A549 (cell line): ENCODE results near the gene SKOR1.

ENCODE experiments used
- CHD4 ChIP-seq: fragments of 200-600 bp; sonication (generic); IDR thresholded peaks from 2 replicates; pipeline ENCODE4 v1.6.1; 2016; ENCODE audit warnings: antibody characterized with exemption, mild to moderate bottlenecking, borderline replicate concordance
- HDAC2 ChIP-seq: fragments of 200-600 bp; sonication (generic); IDR thresholded peaks from 2 replicates; pipeline ENCODE4 v1.6.1; 2016
- MAZ ChIP-seq: fragments of 150-350 bp; IDR thresholded peaks from 2 replicates; pipeline ENCODE4 v1.6.1; 2014; ENCODE audit warnings: antibody characterized with exemption, low read depth, low read length, borderline replicate concordance
- POLR2A ChIP-seq: IDR thresholded peaks from 2 replicates; pipeline ENCODE4 v1.6.1; 2012; ENCODE audit warnings: mild to moderate bottlenecking, low read length
- RAD21 ChIP-seq, 2 experiments: fragments of >200 bp in 1 of 2; sonication (Bioruptor Twin) in 1 of 2; formaldehyde crosslinking in 1 of 2; IDR thresholded peaks in 1 of 2; conservative IDR thresholded peaks in 1 of 2; 2 replicates in 1 of 2; 3 replicates in 1 of 2; pipeline ENCODE4 v1.6.1; 2012 to 2018; ENCODE audit warnings: inconsistent platforms in 1 of 2
- ZFP36 ChIP-seq: fragments of 450-650 bp; IDR thresholded peaks from 2 replicates; pipeline ENCODE4 v1.6.1; 2014; ENCODE audit warnings: borderline replicate concordance; ENCODE audit not compliant: partially characterized antibody
- TF ChIP-seq, protein P1 (sequence below): fragments of >200 bp; sonication (Bioruptor Twin); formaldehyde crosslinking; IDR thresholded peaks from 3 replicates; pipeline ENCODE4 v1.5.1; 2016
- TF ChIP-seq, protein P2 (sequence below): fragments of 200-600 bp; sonication (generic); IDR thresholded peaks from 2 replicates; pipeline ENCODE4 v1.6.1; 2016; ENCODE audit warnings: antibody characterized with exemption, mild to moderate bottlenecking, moderate library complexity

DNA sequence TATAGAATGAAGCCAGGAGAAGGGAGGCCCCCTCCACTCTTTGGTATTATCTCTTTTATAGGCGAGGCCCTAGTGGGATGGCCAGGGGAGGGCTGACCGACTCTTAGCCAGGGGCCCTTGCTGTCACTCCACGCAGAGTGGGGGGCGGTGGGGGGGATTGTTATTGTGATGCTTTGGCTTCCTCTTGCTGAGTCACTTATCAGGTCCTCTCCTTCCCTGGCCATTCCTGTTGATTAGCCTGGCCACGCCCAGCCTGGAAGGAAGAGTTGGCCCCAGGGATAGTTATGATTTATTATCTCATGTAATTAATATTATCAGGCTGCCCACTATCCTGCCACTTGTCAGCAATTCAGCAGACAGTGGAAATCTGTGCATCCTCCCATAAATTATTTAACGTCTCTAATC lies 25.5 kb upstream of the SKOR1 start:
- TF ChIP-seq, protein P1, sequence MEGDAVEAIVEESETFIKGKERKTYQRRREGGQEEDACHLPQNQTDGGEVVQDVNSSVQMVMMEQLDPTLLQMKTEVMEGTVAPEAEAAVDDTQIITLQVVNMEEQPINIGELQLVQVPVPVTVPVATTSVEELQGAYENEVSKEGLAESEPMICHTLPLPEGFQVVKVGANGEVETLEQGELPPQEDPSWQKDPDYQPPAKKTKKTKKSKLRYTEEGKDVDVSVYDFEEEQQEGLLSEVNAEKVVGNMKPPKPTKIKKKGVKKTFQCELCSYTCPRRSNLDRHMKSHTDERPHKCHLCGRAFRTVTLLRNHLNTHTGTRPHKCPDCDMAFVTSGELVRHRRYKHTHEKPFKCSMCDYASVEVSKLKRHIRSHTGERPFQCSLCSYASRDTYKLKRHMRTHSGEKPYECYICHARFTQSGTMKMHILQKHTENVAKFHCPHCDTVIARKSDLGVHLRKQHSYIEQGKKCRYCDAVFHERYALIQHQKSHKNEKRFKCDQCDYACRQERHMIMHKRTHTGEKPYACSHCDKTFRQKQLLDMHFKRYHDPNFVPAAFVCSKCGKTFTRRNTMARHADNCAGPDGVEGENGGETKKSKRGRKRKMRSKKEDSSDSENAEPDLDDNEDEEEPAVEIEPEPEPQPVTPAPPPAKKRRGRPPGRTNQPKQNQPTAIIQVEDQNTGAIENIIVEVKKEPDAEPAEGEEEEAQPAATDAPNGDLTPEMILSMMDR: no peak
- TF ChIP-seq POLR2A (no peak), RAD21 (conservative IDR thresholded peaks at IDR 0.05 in 1 of 2, IDR thresholded peaks at IDR 0.05 in 1 of 2) (no peak), CHD4 (no peak), ZFP36 (no peak), MAZ (no peak), HDAC2 (no peak)
- TF ChIP-seq, protein P2, sequence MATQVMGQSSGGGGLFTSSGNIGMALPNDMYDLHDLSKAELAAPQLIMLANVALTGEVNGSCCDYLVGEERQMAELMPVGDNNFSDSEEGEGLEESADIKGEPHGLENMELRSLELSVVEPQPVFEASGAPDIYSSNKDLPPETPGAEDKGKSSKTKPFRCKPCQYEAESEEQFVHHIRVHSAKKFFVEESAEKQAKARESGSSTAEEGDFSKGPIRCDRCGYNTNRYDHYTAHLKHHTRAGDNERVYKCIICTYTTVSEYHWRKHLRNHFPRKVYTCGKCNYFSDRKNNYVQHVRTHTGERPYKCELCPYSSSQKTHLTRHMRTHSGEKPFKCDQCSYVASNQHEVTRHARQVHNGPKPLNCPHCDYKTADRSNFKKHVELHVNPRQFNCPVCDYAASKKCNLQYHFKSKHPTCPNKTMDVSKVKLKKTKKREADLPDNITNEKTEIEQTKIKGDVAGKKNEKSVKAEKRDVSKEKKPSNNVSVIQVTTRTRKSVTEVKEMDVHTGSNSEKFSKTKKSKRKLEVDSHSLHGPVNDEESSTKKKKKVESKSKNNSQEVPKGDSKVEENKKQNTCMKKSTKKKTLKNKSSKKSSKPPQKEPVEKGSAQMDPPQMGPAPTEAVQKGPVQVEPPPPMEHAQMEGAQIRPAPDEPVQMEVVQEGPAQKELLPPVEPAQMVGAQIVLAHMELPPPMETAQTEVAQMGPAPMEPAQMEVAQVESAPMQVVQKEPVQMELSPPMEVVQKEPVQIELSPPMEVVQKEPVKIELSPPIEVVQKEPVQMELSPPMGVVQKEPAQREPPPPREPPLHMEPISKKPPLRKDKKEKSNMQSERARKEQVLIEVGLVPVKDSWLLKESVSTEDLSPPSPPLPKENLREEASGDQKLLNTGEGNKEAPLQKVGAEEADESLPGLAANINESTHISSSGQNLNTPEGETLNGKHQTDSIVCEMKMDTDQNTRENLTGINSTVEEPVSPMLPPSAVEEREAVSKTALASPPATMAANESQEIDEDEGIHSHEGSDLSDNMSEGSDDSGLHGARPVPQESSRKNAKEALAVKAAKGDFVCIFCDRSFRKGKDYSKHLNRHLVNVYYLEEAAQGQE: no peak
